ENCODE results near the gene PYM1. TPM values are rescaled to one million over a fixed set of nuclear protein-coding genes. Genes with fewer than 3 reads are reported as not detected.
"Not testable (repeated sequence)": the region's sequence is repeated elsewhere in the genome, so short reads cannot be mapped to it uniquely, and the experiment has no call there.

The PYM1 gene
- total RNA-seq, 1 donor from 2014 or later, result 18.2 TPM

- Mint-ChIP-seq H3K27ac (ENCODE audit: unreplicated experiment) (no peak overlapping the region), H3K36me3 (ENCODE audit: unreplicated experiment) (no peaks in the 10 kb centered on the region), H3K27me3 (ENCODE audit: unreplicated experiment) (no peaks in the 10 kb centered on the region), H3K9me3 (ENCODE audit: unreplicated experiment) (no peaks in the 10 kb centered on the region), H3K4me1 (ENCODE audit: unreplicated experiment) (no peaks in the 10 kb centered on the region), H3K4me3 (ENCODE audit: unreplicated experiment) (no peak overlapping the region)
- TF ChIP-seq CTCF (IDR thresholded peaks at IDR 0.05), result no peak
- DNase-seq (ENCODE audit: extremely low spot score, unreplicated experiment), result no peak
Measured at GRCh38 chr12:55891310-55891709, 36.4 kb downstream of the PYM1 start.

DNA sequence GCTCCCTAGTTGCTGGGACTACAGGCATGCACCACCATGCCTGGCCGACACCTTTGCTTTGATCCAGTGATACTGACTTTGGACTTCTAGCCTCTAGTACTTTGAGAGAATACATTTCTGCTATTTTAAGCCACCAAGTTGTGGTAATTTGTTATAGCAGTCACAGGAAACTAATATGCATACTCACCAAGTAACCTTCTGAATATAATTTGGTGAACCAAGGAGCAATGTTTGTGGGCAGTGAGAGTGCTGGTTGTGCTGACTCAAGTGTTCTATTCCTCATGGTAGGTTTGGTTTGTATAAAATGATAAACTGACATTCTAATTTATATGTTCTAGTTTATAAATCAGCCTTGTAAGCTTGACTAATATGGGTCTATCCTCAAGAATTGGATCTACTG, 42.6 kb downstream of the PYM1 start:
- H3K4me3 Mint-ChIP-seq (ENCODE audit: unreplicated experiment), result no peak overlapping the region
- H3K9me3 Mint-ChIP-seq (ENCODE audit: unreplicated experiment), result no peaks in the 10 kb centered on the region
- no peak for DNase-seq (ENCODE audit: extremely low spot score, unreplicated experiment)
- no peaks in the 10 kb centered on the region for H3K36me3 Mint-ChIP-seq (ENCODE audit: unreplicated experiment)
- peaks cover 5% of the 10 kb centered on the region for H3K4me1 Mint-ChIP-seq (ENCODE audit: unreplicated experiment)
- no peak for TF ChIP-seq CTCF (IDR thresholded peaks at IDR 0.05)
- H3K27me3 Mint-ChIP-seq (ENCODE audit: unreplicated experiment), result no peaks in the 10 kb centered on the region
- no peak overlapping the region for H3K27ac Mint-ChIP-seq (ENCODE audit: unreplicated experiment)

DNA sequence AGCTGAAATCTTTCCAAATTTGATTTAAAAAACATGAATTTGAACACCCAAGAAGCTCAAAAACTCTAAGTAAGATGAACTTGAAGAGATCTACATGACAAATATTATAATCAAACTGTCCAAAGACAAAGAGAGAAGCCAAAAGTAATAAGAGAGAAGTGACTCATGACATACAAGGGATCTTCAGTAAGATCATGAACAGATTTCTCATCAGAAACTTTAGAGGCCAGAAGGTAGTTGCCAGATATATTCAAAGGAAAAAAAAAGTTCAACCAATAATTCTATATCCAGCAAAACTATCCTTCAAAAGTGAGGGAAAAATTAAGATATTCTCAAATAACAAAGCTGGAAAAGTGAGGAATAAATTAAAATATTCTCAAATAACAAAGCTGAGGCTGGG, 49.9 kb downstream of the PYM1 start:
- peaks cover 9% of the 10 kb centered on the region for H3K9me3 Mint-ChIP-seq (ENCODE audit: unreplicated experiment)
- TF ChIP-seq CTCF (IDR thresholded peaks at IDR 0.05), result no peak
- H3K27ac Mint-ChIP-seq (ENCODE audit: unreplicated experiment), result no peak overlapping the region
- H3K4me1 Mint-ChIP-seq (ENCODE audit: unreplicated experiment), result peaks cover 5% of the 10 kb centered on the region
- H3K27me3 Mint-ChIP-seq (ENCODE audit: unreplicated experiment), result no peaks in the 10 kb centered on the region
- DNase-seq (ENCODE audit: extremely low spot score, unreplicated experiment), result no peak
- peaks cover 6% of the 10 kb centered on the region for H3K36me3 Mint-ChIP-seq (ENCODE audit: unreplicated experiment)
- no peak overlapping the region for H3K4me3 Mint-ChIP-seq (ENCODE audit: unreplicated experiment)

DNA sequence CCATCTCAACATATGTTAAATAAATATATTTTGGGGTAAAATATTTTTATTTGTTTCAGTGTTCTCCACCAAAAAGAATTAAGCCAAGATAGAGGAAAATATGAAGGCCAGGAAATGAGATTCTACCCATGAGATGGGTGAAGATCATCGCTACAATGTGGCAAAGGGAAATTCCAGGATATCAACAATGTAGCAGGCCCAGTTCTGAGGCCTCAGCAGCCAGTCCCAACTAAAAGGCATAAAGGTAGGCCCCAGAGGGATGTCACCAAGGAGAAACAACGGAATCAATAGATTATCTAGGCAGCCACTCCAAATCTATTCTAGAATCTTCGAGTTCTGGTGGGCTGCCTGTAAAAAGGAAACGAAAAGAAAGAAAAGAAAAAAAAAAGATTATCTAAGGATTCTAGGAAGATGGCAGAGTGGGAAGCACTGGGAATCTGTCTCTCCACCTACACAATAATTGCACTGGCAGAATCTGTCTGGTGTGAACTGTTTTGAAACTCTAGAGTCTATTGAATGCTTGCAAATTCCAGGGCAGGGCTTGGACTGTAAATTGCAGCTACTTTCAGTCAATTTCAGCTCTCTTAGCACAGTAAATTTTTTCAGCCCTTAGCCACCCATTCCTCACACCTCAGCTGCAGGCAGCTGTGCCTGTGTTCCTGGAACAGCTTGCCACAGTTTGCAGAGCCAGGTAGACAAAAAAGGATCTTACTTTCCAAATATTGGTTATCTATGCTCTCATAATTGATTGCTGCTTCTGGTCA, 51.8 kb downstream of the PYM1 start:
- Mint-ChIP-seq H3K9me3 (ENCODE audit: unreplicated experiment) (peaks cover 9% of the 10 kb centered on the region), H3K4me1 (ENCODE audit: unreplicated experiment) (peaks cover 2% of the 10 kb centered on the region), H3K4me3 (ENCODE audit: unreplicated experiment) (no peak overlapping the region), H3K36me3 (ENCODE audit: unreplicated experiment) (peaks cover 6% of the 10 kb centered on the region), H3K27ac (ENCODE audit: unreplicated experiment) (no peak overlapping the region), H3K27me3 (ENCODE audit: unreplicated experiment) (no peaks in the 10 kb centered on the region)
- no peak for TF ChIP-seq CTCF (IDR thresholded peaks at IDR 0.05)
- DNase-seq (ENCODE audit: extremely low spot score, unreplicated experiment), result no peak

DNA sequence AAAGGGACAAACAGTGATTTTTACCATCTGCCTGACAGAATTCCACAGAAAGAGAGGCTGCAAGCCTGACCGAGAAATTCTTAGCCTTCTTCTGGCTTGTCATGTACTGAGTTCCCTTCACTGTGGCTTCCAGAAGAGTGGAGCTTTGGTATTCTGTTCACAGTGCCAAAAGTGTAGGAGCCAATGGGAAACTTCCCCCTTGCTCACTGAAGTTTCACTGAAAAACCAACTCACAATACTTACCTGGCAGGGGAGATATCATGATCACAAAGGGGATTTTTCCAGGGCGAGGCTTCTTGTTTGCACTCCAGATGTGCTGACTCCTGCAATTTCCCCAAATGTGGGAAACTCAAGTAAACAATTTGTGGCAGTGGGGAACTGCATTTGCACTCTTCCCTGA, 53.3 kb downstream of the PYM1 start:
- peaks cover 9% of the 10 kb centered on the region for H3K9me3 Mint-ChIP-seq (ENCODE audit: unreplicated experiment)
- no peak for TF ChIP-seq CTCF (IDR thresholded peaks at IDR 0.05)
- H3K36me3 Mint-ChIP-seq (ENCODE audit: unreplicated experiment), result peaks cover 6% of the 10 kb centered on the region
- DNase-seq (ENCODE audit: extremely low spot score, unreplicated experiment), result no peak
- no peak overlapping the region for H3K27ac Mint-ChIP-seq (ENCODE audit: unreplicated experiment)
- H3K4me1 Mint-ChIP-seq (ENCODE audit: unreplicated experiment), result no peaks in the 10 kb centered on the region
- no peaks in the 10 kb centered on the region for H3K27me3 Mint-ChIP-seq (ENCODE audit: unreplicated experiment)
- H3K4me3 Mint-ChIP-seq (ENCODE audit: unreplicated experiment), result no peak overlapping the region

GRCh38 chr12:55866454-55867004, 61.2 kb downstream of the PYM1 start:
- not testable (repeated sequence) for H3K4me3 Mint-ChIP-seq (ENCODE audit: unreplicated experiment); H3K27me3 Mint-ChIP-seq (ENCODE audit: unreplicated experiment)

More at GRCh38 chr12:55866454-55867004, 61.2 kb downstream of the PYM1 start:
- DNase-seq (ENCODE audit: extremely low spot score, unreplicated experiment); H3K9me3 Mint-ChIP-seq (ENCODE audit: unreplicated experiment); H3K4me1 Mint-ChIP-seq (ENCODE audit: unreplicated experiment); H3K27ac Mint-ChIP-seq (ENCODE audit: unreplicated experiment); H3K36me3 Mint-ChIP-seq (ENCODE audit: unreplicated experiment): not testable (repeated sequence)
